K562 (cell line): ENCODE results near the gene GLIS1. TPM values are rescaled to one million over a fixed set of nuclear protein-coding genes. Genes with fewer than 3 reads are reported as not detected.

Experiments
- ATAC-seq: fragments of 200-7000 bp; cut with Tn5 transposase; 3 replicates; pipeline ENCODE4 v1.9.1; 2020; ENCODE audit warnings: moderate library complexity
- BruUV-seq: library from RNA; stranded (reverse); fragments of 400-500 nt; replicated peaks from 2 replicates; lab custom pipeline; 2021; lab: Mats Ljungman, UMichigan
- CTCF ChIA-PET: fragments of 300-600 bp; formaldehyde crosslinking; extraction: SDS; loops from one replicate; lab custom pipeline; 2021; ENCODE audit warnings: low intra/inter-chr PET ratio; lab: Yijun Ruan, JAX
- POLR2A ChIA-PET: fragments of 300-600, 350-650 bp; sonication (Branson Sonifier 250); formaldehyde crosslinking; extraction: SDS; loops from one replicate; lab custom pipeline; 2021; ENCODE audit warnings: antibody characterized with exemption, inconsistent platforms; lab: Yijun Ruan, JAX
- DNase-seq, 4 experiments: peaks; one replicate each; pipeline versions ENCODE4 v3.0.0 to v3.0.0-alpha.2; 2011 to 2018; ENCODE audit warnings: low spot score in 3 of 4, mixed read lengths in 3 of 4; ENCODE audit errors: extremely low read depth in 1 of 4
- FAIRE-seq: peaks from 2 replicates; lab custom pipeline; 2011; peaks lifted over from hg19 to GRCh38; lab: Jason Lieb, UNC
- H2AFZ ChIP-seq: 2 replicates; pipeline ENCODE4 v1.6.0; 2011; ENCODE audit warnings: low read depth, low read length, control low read depth, inconsistent platforms
- H3K27ac ChIP-seq: fragments of 200-600 bp; 3 replicates; pipeline ENCODE4 v1.8.0; 2011; ENCODE audit warnings: low read depth, mild to moderate bottlenecking, control low read depth, inconsistent platforms, low read length, moderate library complexity, mixed read lengths; ENCODE audit errors: extremely low read depth
- H3K27me3 ChIP-seq, 2 experiments: fragments of 300-600 bp in 1 of 2; 2 replicates in 1 of 2; 3 replicates in 1 of 2; pipeline versions ENCODE4 v1.6.0 to v1.8.0; 2011; ENCODE audit warnings: inconsistent platforms in 2 of 2, low read length in 2 of 2, mild to moderate bottlenecking in 1 of 2, mixed read lengths in 1 of 2, moderate library complexity in 1 of 2; ENCODE audit not compliant: control insufficient read depth in 2 of 2, insufficient read depth in 2 of 2
- H3K36me3 ChIP-seq: fragments of 300-600 bp; 3 replicates; pipeline ENCODE4 v1.8.0; 2011; ENCODE audit warnings: mild to moderate bottlenecking, low read length, inconsistent platforms; ENCODE audit not compliant: control insufficient read depth, insufficient read depth
- H3K4me1 ChIP-seq, 2 experiments: fragments of 200-600 bp in 1 of 2; replicated peaks in 1 of 2; 2 replicates in 1 of 2; 3 replicates in 1 of 2; pipeline versions ENCODE4 v1.5.1 to v1.8.0; 2011; ENCODE audit warnings: inconsistent platforms in 2 of 2, low read length in 2 of 2, mild to moderate bottlenecking in 1 of 2, mixed read lengths in 1 of 2, moderate library complexity in 1 of 2; ENCODE audit not compliant: control insufficient read depth in 2 of 2, insufficient read depth in 2 of 2
- H3K4me2 ChIP-seq: 2 replicates; pipeline ENCODE4 v1.6.1; 2011; ENCODE audit warnings: low read length, control low read depth, inconsistent platforms, mixed read lengths; ENCODE audit not compliant: insufficient read depth
- H3K4me3 ChIP-seq: fragments of 200-600 bp; sonication (generic), shearing (Covaris generic); 2 replicates; pipeline ENCODE4 v1.5.1; 2016; ENCODE audit warnings: control low read depth, inconsistent platforms
- H3K79me2 ChIP-seq: fragments of 200-600 bp; 3 replicates; pipeline ENCODE4 v1.8.0; 2011; ENCODE audit warnings: low read length, inconsistent platforms; ENCODE audit not compliant: control insufficient read depth, insufficient read depth
- H3K9ac ChIP-seq, 2 experiments: 2 replicates each; pipeline versions ENCODE4 v1.6.0 to v1.6.1; 2011; ENCODE audit warnings: low read depth in 2 of 2, low read length in 2 of 2, control low read depth in 1 of 2, inconsistent platforms in 1 of 2, mild to moderate bottlenecking in 1 of 2, mixed read lengths in 1 of 2; ENCODE audit not compliant: insufficient read depth in 1 of 2
- H3K9me1 ChIP-seq: one replicate; pipeline ENCODE4 v1.6.0; 2011; ENCODE audit warnings: inconsistent platforms, mild to moderate bottlenecking, low read length, moderate library complexity; ENCODE audit not compliant: control insufficient read depth, insufficient read depth
- H3K9me3 ChIP-seq: replicated peaks from 2 replicates; pipeline ENCODE4 v1.5.1; 2011; ENCODE audit warnings: low read depth, low read length, inconsistent platforms; ENCODE audit not compliant: control insufficient read depth, insufficient read depth
- H4K20me1 ChIP-seq: replicated peaks from 2 replicates; pipeline ENCODE4 v1.6.1; 2011; ENCODE audit warnings: low read length, inconsistent platforms, mixed read lengths; ENCODE audit not compliant: control insufficient read depth, insufficient read depth
- BMI1 ChIP-seq: fragments of 150-350 bp; IDR thresholded peaks from 2 replicates; pipeline ENCODE4 v1.6.1; 2014; ENCODE audit warnings: low read length
- CBFB ChIP-seq: sonication (generic); formaldehyde crosslinking; IDR thresholded peaks from 2 replicates; pipeline ENCODE4 v1.4.0; 2020; ENCODE audit warnings: mild to moderate bottlenecking, missing genetic modification reagents
- HES1 ChIP-seq: fragments of 450-650 bp; IDR thresholded peaks from 2 replicates; pipeline ENCODE4 v1.6.1; 2016; ENCODE audit warnings: low read depth, mild to moderate bottlenecking, moderate library complexity
- HNRNPL ChIP-seq: fragments of 200-400 bp; formaldehyde crosslinking; IDR thresholded peaks from 2 replicates; pipeline ENCODE4 v1.6.1; 2017; ENCODE audit warnings: low read depth, mild to moderate bottlenecking, low read length
- ILK ChIP-seq: fragments of 450-650 bp; IDR thresholded peaks from 2 replicates; pipeline ENCODE4 v1.6.1; 2016; ENCODE audit warnings: missing genetic modification characterization, low read depth, mild to moderate bottlenecking, missing compliant biosample characterization, moderate library complexity, borderline replicate concordance
- MXI1 ChIP-seq: IDR thresholded peaks from 2 replicates; pipeline ENCODE4 v1.6.1; 2011; ENCODE audit warnings: low read depth, mild to moderate bottlenecking, improper control_type of control experiment, low read length
- RB1 ChIP-seq: fragments of 450-650 bp; IDR thresholded peaks from 2 replicates; pipeline ENCODE4 v1.6.1; 2017; ENCODE audit warnings: low read depth, mild to moderate bottlenecking
- STAG1 ChIP-seq: sonication (generic); formaldehyde crosslinking; IDR thresholded peaks from 2 replicates; pipeline ENCODE4 v1.5.0; 2020; ENCODE audit warnings: missing genetic modification reagents, borderline replicate concordance
- TCF3 ChIP-seq: sonication (generic); formaldehyde crosslinking; IDR thresholded peaks from 2 replicates; pipeline ENCODE4 v1.4.0; 2020; ENCODE audit warnings: mild to moderate bottlenecking, missing genetic modification reagents
- ZBTB2 ChIP-seq: fragments of 450-650 bp; IDR thresholded peaks from 2 replicates; pipeline ENCODE4 v1.6.1; 2016; ENCODE audit warnings: antibody characterized with exemption
- WGBS: fragments of 100-300 bp; shearing (Covaris generic); methylation state at CpG from one replicate; pipeline ENCODE4 v1.1.6; 2016; ENCODE audit warnings: low coverage, mixed read lengths; ENCODE audit not compliant: insufficient coverage; ENCODE audit errors: missing lambda C conversion rate; 5-methylcytosine and 5-hydroxymethylcytosine counted together
- in situ Hi-C: fragments of 300-500 bp; cut with MboI; formaldehyde crosslinking; loops from 4 replicates; pipeline ENCODE4 v1.15.0; 2018; ENCODE audit warnings: inconsistent platforms, mixed read lengths
- intact Hi-C: fragments of 100-400 bp; cut with micrococcal nuclease; formaldehyde crosslinking; loops from 2 replicates; pipeline ENCODE4 v1.14.2; 2022
- polyA plus RNA-seq, 8 experiments: library from polyadenylated mRNA; depleted of rRNA in 4 of 8; stranded (reverse) in 5 of 8; unstranded in 3 of 8; fragments of >200 nt; fragmentation: Nextera tagmentation in 2 of 8; fragmentation: Illumina TruSeq in 1 of 8; extraction: Ambion mirVana in 2 of 8; extraction: Trizol in 1 of 8; gene quantifications; 2 replicates each; pipeline versions ENCODE4 v1.2.1 to v1.2.3, GENCODE V29; 2011 to 2014; ENCODE audit warnings: inconsistent platforms in 1 of 8, missing spikeins in 1 of 8
- total RNA-seq, 7 experiments: library from RNA; depleted of rRNA in 6 of 7; stranded (reverse); fragments of >200 nt in 6 of 7; fragmentation: Illumina TruSeq in 2 of 7; extraction: Trizol in 2 of 7; gene quantifications; 2 replicates each; pipeline versions ENCODE4 v1.2.1 to v1.2.3, GENCODE V29; 2011 to 2021; ENCODE audit warnings: low replicate concordance in 1 of 7
- TF ChIP-seq, protein P1 (sequence below): fragments of 250-450 bp; sonication (Bioruptor Pico); IDR thresholded peaks from 2 replicates; pipeline ENCODE4 v1.5.0; 2021; ENCODE audit warnings: mild to moderate bottlenecking, moderate library complexity

GLIS1 gene
- total and polyA plus RNA-seq, 9 of the 15 experiments (the other 6 are each of a cell fraction or from before 2014, with no cell fraction given): not detected

DNA sequence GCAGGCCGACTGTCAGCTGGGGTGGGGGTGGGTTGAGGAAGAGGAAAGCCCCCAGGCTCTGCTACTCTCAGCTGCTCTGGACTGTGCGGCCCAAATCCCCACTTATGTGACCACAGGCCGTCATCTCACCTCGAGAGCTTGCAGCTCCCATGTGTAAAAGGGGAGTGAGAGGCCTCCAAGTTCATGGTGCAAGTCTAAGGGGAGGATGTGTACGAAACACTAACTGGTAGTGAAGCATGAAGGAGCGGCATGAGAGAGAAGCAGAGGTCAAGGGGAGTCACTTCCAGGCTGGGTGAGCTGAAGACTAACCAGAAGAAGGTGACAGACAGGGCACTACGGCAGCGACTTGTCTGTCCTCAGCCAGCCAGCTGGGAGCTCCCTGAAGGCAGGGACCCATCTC lies 43.8 kb downstream of the GLIS1 start:
- no peak overlapping the region for H3K4me3 ChIP-seq
- CTCF ChIA-PET: interaction anchor here (0.6 kb wide), 1 partner anchor 8 kb away, joined by 3 read pairs; no protein-coding TSS in a partner anchor
- TF ChIP-seq ILK (tag): no peak
- no peak for TF ChIP-seq MXI1
- TF ChIP-seq BMI1: no peak
- TF ChIP-seq, protein P1, sequence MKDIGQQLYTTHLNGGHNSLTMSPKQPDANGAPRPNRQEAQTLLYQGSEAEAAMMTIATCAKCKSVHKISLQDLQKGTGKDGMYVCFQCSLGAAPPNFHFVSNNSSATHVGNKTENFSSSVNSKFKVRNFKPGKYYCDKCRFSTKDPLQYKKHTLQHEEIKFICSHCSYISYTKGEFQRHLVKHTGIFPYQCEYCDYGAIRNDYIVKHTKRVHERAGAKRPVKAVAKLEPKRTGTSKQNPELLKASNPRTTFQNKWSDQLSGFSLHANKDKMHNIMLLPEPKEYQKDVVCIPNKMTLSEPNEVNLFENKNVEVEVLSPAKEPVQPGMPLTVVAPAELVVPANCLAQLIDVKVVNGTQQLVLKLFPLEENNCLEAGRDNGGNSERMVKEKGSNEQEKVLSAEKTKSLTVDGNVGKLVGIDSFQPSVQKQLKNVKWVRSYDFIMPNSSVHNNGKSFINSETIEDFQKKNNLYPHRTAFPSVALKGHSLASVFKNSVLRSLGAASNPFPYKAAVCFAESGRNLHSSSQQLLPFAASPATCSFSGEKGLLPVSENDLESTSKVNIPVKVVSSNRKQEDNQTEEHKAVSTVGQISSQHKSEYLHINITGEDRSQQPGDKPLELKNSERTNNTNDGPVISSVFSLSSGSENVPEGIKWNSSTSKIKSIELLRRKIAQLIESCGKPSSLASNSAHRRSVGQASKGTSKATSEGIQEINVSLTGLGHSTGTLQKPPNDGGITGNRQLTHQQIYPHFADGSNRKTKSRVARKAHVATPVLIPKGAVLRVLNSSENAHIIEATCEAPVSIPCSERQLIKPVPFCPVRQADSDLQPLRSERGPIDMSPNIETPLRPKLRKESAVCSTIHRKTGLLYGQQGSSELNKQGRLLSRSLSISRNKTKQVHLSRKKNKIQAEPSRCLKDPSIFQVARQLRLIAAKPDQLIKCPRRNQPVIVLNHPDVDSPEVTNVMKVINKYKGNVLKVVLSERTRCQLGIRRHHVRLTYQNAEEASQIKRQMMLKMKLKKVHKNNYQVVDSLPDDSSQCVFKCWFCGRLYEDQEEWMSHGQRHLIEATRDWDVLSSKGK (CRISPR knock-in tag): no peak
- TF ChIP-seq STAG1 (CRISPR knock-in tag): no peak
- TF ChIP-seq HNRNPL: no peak
- no peak for TF ChIP-seq HES1
- TF ChIP-seq TCF3 (CRISPR knock-in tag): no peak
- TF ChIP-seq ZBTB2: no peak
- no peak for TF ChIP-seq RB1
- no peak for TF ChIP-seq CBFB (CRISPR knock-in tag)
- TF ChIP-seq, all 486 proteins: peak for 0
- intact Hi-C loops (no loop called here), in situ Hi-C loops (no loop called here)
- H3K4me1 ChIP-seq: peaks cover 0 to 12% of the 10 kb centered on the region in 2 experiments; a peak in 2 of 5 replicates
- H3K9me1 ChIP-seq: no peaks in the 10 kb centered on the region
- H3K9me3 ChIP-seq: no peaks in the 10 kb centered on the region
- no peak overlapping the region for H2AFZ ChIP-seq
- POLR2A ChIA-PET: interaction anchor here (0.6 to 1.3 kb wide), 4 partner anchors 12 to 282 kb away, joined by 3 read pairs; no protein-coding TSS in a partner anchor
- no peak overlapping the region for H3K9ac ChIP-seq
- no peak overlapping the region for H3K4me2 ChIP-seq
- no peak overlapping the region for H3K27ac ChIP-seq
- no peaks in the 10 kb centered on the region for H3K79me2 ChIP-seq
- ATAC-seq (peak; percentile 9; the same call in 1 of the 3 replicates), FAIRE-seq (no peak), DNase-seq (no peak)
- peaks cover 16% of the 10 kb centered on the region for H4K20me1 ChIP-seq
- WGBS: 4% methylated on average over 7 of the region's 8 CpGs
- H3K27me3 ChIP-seq: peaks cover 45 to 82% of the 10 kb centered on the region in 2 experiments
- no peaks in the 10 kb centered on the region for H3K36me3 ChIP-seq
- BruUV-seq: no TSS peak
